GM12872 (cell line): Measurements from ENCODE around the gene ZMIZ1.

Experiments
- TF ChIP-seq, protein P1 (sequence below): IDR thresholded peaks from 3 replicates; pipeline ENCODE4 v1.5.1; 2011; ENCODE audit warnings: low read depth, mild to moderate bottlenecking, low read length, moderate library complexity; ENCODE audit not compliant: insufficient read depth

ZMIZ1 gene

DNA sequence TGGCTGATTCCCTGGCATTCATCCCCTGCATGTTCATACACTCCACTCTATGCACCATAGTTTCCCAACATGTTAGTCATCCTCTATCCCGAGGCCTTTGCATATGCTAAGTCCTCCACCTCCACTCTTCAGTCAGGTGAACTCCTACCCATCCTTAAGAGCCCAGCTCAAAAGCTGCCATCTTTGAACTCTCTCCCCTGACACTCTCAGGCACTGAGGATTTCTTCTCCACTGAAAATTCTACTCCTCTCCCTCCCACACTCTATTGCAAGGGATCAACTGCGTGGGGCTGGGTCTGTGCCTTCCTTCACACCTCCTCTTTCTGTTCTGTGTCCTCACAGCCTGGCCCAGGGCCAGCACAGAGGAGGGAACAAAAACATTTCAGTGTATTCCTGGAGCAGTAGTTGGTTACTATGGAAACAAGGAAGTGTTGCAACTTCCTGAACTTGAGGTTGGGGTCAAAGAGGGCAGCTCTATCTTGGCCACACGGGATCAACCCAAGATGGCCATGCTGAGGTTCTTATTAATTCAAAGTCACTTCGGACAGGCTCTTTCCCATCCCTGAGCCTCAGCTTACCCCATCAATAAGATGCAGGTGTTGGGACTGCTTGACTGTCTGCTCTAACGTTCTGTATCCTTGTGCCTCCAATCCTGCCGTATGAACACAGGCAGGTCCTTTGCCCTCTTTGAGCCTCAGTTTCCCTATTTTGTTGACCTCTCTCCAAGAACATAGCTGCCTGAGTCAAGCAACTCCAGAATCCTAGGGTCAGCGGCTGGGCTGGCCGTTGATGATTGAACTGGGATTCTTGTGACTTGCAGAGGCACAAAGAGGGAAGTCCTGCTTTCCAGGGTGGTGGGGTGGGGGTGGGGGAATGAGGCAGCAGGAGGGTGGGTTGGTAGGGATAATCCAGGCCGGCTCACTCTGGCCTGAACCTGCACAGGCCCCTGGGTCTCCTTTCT is 15.5 kb downstream of the ZMIZ1 start:
- TF ChIP-seq, protein P1, sequence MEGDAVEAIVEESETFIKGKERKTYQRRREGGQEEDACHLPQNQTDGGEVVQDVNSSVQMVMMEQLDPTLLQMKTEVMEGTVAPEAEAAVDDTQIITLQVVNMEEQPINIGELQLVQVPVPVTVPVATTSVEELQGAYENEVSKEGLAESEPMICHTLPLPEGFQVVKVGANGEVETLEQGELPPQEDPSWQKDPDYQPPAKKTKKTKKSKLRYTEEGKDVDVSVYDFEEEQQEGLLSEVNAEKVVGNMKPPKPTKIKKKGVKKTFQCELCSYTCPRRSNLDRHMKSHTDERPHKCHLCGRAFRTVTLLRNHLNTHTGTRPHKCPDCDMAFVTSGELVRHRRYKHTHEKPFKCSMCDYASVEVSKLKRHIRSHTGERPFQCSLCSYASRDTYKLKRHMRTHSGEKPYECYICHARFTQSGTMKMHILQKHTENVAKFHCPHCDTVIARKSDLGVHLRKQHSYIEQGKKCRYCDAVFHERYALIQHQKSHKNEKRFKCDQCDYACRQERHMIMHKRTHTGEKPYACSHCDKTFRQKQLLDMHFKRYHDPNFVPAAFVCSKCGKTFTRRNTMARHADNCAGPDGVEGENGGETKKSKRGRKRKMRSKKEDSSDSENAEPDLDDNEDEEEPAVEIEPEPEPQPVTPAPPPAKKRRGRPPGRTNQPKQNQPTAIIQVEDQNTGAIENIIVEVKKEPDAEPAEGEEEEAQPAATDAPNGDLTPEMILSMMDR: no peak

DNA sequence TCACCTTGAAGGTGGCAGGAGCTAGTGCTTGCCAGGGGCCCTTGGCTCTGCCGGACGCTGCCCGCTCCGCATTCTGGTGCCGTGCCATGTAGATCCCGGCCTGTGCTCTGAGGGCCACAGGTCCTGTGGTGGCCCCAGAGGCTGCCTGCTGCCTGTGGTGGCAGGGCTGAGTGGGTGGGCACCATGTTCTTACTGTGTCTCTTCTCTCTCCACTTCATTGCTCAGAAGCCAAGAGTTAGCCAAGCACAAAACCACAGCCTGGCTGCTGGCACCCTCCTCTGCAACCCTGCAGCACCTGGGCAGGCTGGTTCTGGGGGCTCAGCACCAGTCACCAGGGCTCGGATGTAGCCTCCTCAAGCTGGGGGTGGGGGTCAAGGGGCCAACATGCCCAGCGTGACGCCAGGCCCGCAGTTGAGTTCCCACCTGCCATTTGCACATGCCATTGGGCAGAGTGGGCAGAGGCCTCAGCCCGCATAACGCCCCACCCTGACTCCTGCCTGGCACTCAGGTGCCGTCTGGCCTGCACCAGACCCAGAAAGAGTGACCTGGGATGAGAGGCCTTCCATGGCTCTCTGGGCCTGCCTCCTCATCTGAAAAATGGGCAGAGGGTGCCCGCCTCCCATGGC is 16.3 kb downstream of the ZMIZ1 start:
- TF ChIP-seq, protein P1: no peak

DNA sequence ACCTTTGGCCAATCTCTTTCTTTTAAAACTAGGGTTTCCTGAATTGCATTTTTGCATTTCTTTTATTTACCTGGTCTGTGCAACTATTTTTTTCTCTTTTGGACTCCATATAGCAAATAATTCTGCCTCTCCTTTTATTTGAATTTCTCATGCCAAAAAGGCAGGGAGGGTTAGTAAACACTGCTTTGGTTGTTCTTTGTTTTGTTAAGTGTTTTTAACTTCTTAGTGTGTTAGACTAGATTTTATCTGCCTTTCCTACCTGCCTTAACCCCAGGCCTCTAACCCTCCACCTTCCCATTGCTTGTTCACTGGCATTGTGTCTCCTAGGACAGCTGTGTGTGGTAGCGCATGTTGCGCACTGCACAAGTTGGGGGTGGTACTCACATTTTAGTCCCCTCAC is 18.1 kb downstream of the ZMIZ1 start:
- TF ChIP-seq, protein P1: no peak

DNA sequence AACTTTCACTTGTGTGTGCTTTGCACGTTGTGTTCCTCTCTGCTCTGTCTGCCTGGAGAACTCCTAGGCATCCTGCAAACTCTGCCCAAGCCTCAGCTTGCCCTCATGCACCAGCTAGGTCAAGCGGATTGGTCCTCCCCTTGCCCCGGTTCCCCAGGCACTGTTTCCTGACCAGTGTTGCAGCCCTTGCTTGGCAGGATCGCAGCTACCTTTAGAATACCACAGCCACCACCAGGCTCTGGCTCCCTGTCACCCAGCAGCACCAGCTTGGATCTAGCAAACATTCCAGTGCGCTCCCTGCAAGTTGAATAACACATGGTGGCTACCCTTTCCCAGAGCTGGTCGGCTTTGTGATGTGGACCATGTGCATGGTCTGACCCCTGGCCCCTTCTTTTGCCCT is 19.0 kb downstream of the ZMIZ1 start:
- TF ChIP-seq, protein P1: no peak

DNA sequence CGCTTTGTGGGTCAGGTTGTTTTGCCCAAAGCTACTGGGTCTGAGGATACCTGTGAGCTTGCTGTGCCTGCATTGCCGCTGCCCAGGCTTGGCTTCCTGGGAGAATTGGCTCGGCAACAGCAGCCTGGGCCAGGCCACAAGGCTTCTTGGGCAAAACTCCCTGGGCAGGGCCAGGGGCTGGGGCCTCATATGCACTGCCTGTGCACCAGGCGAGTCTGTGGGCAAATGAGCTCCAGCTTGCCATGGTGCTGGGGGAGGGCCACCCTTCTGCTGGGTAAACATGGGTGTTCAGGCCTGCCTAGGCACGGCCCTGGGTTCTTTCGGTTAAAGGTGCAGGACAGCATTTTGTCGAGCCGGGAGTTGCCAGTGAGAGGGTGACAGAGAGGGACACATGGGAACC is 19.4 kb downstream of the ZMIZ1 start:
- TF ChIP-seq, protein P1: no peak

DNA sequence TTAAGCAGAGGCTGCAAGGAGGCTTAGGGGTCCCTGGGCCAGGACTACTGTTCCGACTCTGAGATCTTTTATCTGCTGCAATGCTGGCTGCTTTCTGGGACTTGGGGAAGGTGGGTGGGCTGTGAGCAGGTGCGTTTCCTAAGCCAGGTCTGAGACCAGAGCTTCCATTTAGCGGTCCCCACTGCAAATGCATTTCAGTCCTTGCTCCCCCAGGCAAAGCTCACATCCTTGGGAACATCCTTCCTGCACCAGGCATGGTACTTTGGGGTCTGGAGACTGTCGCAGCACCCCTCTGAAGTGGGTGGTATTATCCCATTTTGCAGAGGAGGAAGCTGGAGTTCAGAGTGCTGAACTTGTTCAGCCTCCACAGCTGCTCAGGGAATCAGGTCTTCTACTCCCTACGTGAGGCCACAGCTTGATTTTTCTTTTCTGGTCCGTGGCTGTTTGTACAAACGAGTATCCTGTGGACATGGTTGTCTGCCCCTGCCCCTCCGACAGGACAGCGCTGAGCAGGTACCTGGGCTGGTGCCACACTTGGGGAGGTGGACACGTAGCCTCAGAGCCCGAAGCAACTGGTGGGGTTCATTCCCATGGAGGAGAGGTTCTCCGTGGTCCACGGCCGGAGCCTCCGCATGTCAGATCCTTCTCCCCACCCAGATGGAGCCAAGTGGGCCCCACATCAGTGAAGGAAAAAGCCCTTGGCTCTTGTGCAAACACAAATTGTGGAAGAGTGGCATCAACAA is 20.0 kb downstream of the ZMIZ1 start:
- TF ChIP-seq, protein P1: no peak

DNA sequence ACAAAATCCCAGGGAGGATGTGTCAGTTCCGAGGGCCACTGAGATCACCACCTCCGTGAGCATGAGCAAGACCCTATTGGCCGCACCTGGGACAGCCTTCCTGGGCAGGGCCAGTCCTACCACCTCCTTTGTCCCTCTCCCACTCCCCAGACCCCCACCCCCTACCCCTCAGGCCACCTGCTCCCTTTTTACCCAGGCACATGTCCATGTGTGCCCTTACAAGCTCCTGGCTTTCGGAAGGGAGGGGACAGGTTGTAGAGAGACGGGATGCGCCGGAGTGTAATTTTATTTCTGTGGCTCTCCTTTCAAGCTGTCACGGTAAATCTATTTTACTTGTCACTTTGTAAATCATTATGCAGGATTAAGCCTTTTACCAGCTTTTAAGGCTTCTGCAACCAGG is 20.9 kb downstream of the ZMIZ1 start:
- TF ChIP-seq, protein P1: no peak
